BLaER1 treated with 17β-estradiol and CSF1 and Interleukin-3, amounts not matched to agents 10 nM and 100 nM (cell line): ENCODE measurements around the gene TAF15.

Experiments used
- H3K27ac ChIP-seq, 11 experiments: shearing (Covaris generic); formaldehyde crosslinking; 2 replicates each; pipeline ENCODE4 v1.8.1; 2022
- H3K27me3 ChIP-seq, 11 experiments: shearing (Covaris generic); formaldehyde crosslinking; 2 replicates each; pipeline ENCODE4 v1.8.1; 2022
- H3K36me3 ChIP-seq, 11 experiments: shearing (Covaris generic); formaldehyde crosslinking; 2 replicates each; pipeline ENCODE4 v1.8.1; 2022
- H3K4me1 ChIP-seq, 10 experiments: shearing (Covaris generic); formaldehyde crosslinking; 2 replicates each; pipeline ENCODE4 v1.8.1; 2022
- H3K4me2 ChIP-seq, 11 experiments: shearing (Covaris generic); formaldehyde crosslinking; 2 replicates each; pipeline ENCODE4 v1.8.1; 2022
- H3K4me3 ChIP-seq, 10 experiments: shearing (Covaris generic); formaldehyde crosslinking; 2 replicates each; pipeline ENCODE4 v1.8.1; 2022
- H3K9ac ChIP-seq, 11 experiments: shearing (Covaris generic); formaldehyde crosslinking; 2 replicates each; pipeline ENCODE4 v1.8.1; 2022
- H3K9me3 ChIP-seq, 11 experiments: shearing (Covaris generic); formaldehyde crosslinking; replicated peaks in 1 of 11; 2 replicates each; pipeline ENCODE4 v1.8.1; 2022
- H4K20me1 ChIP-seq, 11 experiments: shearing (Covaris generic); formaldehyde crosslinking; 2 replicates each; pipeline ENCODE4 v1.8.1; 2022
- Cebpa-rat ChIP-seq, 11 experiments: shearing (Covaris generic); IDR thresholded peaks; 2 replicates each; pipeline ENCODE4 v1.8.1; 2022

The TAF15 gene

GRCh38 chr17:35847006-35847405, 37.7 kb downstream of the TAF15 start:
- Histone ChIP-seq H3K27me3 (no peaks in the 10 kb centered on the region), H3K9me3 (no peaks in the 10 kb centered on the region), H3K36me3 (peaks cover 84 to 100% (median 97%) of the 10 kb centered on the region in 11 experiments), H3K4me1 (no peaks in the 10 kb centered on the region), H3K9ac (no peak overlapping the region), H4K20me1 (peaks cover 13 to 55% (median 31%) of the 10 kb centered on the region in 11 experiments; a peak in 19 of 22 replicates), H3K4me3 (no peak overlapping the region), H3K4me2 (no peak overlapping the region), H3K27ac (no peak overlapping the region)
- TF ChIP-seq Cebpa-rat (IDR thresholded peaks at IDR 0.05): no peak

- Histone ChIP-seq H3K36me3 (peaks cover 84 to 100% (median 96%) of the 10 kb centered on the region in 11 experiments), H4K20me1 (peaks cover 13 to 54% (median 31%) of the 10 kb centered on the region in 11 experiments; a peak in 19 of 22 replicates), H3K27me3 (no peaks in the 10 kb centered on the region), H3K4me1 (no peaks in the 10 kb centered on the region), H3K9ac (peak overlapping the region in 1 of 11 experiments; percentile 44; a peak in 1 of 22 replicates), H3K4me2 (no peak overlapping the region), H3K27ac (no peak overlapping the region), H3K9me3 (no peaks in the 10 kb centered on the region), H3K4me3 (no peak overlapping the region)
- no peak for TF ChIP-seq Cebpa-rat (IDR thresholded peaks at IDR 0.05)
Measured at GRCh38 chr17:35847633-35848373, 38.5 kb downstream of the TAF15 start.

- Histone ChIP-seq H3K27ac (no peak overlapping the region), H3K27me3 (no peaks in the 10 kb centered on the region), H3K9ac (no peak overlapping the region), H3K9me3 (no peaks in the 10 kb centered on the region), H3K4me3 (no peak overlapping the region), H3K4me2 (no peak overlapping the region), H4K20me1 (peaks cover 13 to 42% (median 20%) of the 10 kb centered on the region in 11 experiments; a peak in 18 of 22 replicates), H3K4me1 (no peaks in the 10 kb centered on the region), H3K36me3 (peaks cover 68 to 100% (median 90%) of the 10 kb centered on the region in 11 experiments)
- TF ChIP-seq Cebpa-rat (IDR thresholded peaks at IDR 0.05): no peak
Measured at GRCh38 chr17:35849469-35850348, 40.4 kb downstream of the TAF15 start.

GRCh38 chr17:35855965-35856364, 46.7 kb downstream of the TAF15 start:
- H3K4me1 ChIP-seq: no peaks in the 10 kb centered on the region
- H3K27ac ChIP-seq: no peak overlapping the region
- TF ChIP-seq Cebpa-rat (IDR thresholded peaks at IDR 0.05): no peak
- no peaks in the 10 kb centered on the region for H3K27me3 ChIP-seq
- no peak overlapping the region for H3K4me3 ChIP-seq
- H4K20me1 ChIP-seq: peaks cover 0 to 8% (median 0%) of the 10 kb centered on the region in 11 experiments; a peak in 1 of 22 replicates
- H3K36me3 ChIP-seq: peaks cover 37 to 70% (median 49%) of the 10 kb centered on the region in 11 experiments
- H3K4me2 ChIP-seq: no peak overlapping the region
- no peak overlapping the region for H3K9ac ChIP-seq
- H3K9me3 ChIP-seq: no peaks in the 10 kb centered on the region

GRCh38 chr17:35856603-35857002, 47.3 kb downstream of the TAF15 start:
- H3K9me3 ChIP-seq: no peaks in the 10 kb centered on the region
- no peaks in the 10 kb centered on the region for H3K4me1 ChIP-seq
- H3K27ac ChIP-seq: no peak overlapping the region
- H3K4me2 ChIP-seq: no peak overlapping the region
- no peak overlapping the region for H3K9ac ChIP-seq
- H3K27me3 ChIP-seq: no peaks in the 10 kb centered on the region
- TF ChIP-seq Cebpa-rat (IDR thresholded peaks at IDR 0.05): no peak
- no peak overlapping the region for H3K4me3 ChIP-seq
- H3K36me3 ChIP-seq: peaks cover 31 to 63% (median 43%) of the 10 kb centered on the region in 11 experiments
- H4K20me1 ChIP-seq: peaks cover 0 to 8% (median 0%) of the 10 kb centered on the region in 11 experiments; a peak in 1 of 22 replicates

GRCh38 chr17:35864853-35865252, 55.6 kb downstream of the TAF15 start:
- H3K9ac ChIP-seq: no peak overlapping the region
- H3K9me3 ChIP-seq: peaks cover 0 to 8% (median 0%) of the 10 kb centered on the region in 11 experiments; a peak in 5 of 22 replicates
- no peak for TF ChIP-seq Cebpa-rat (IDR thresholded peaks at IDR 0.05)
- peaks cover 9 to 44% (median 18%) of the 10 kb centered on the region in 10 experiments; a peak in 19 of 20 replicates for H3K4me1 ChIP-seq
- no peak overlapping the region for H3K4me3 ChIP-seq
- peaks cover 0 to 27% (median 8%) of the 10 kb centered on the region in 11 experiments; a peak in 11 of 22 replicates for H3K36me3 ChIP-seq
- no peak overlapping the region for H3K27ac ChIP-seq
- no peaks in the 10 kb centered on the region for H3K27me3 ChIP-seq
- H4K20me1 ChIP-seq: no peaks in the 10 kb centered on the region
- no peak overlapping the region for H3K4me2 ChIP-seq

- peak overlapping the region in 4 of 11 experiments; percentile 29 to 69 (median 62); a peak in 7 of 22 replicates for H3K27ac ChIP-seq
- H3K27me3 ChIP-seq: no peaks in the 10 kb centered on the region
- peak overlapping the region in 8 of 11 experiments; percentile 15 to 81 (median 44); a peak in 13 of 22 replicates for H3K4me2 ChIP-seq
- peaks cover 9 to 44% (median 19%) of the 10 kb centered on the region in 10 experiments for H3K4me1 ChIP-seq
- TF ChIP-seq Cebpa-rat (IDR thresholded peaks at IDR 0.05): no peak
- 0 out of 22 replicates have a peak overlapping the region, but pooled peaks of 1 of the 11 experiments have one; percentile 53 for H3K9ac ChIP-seq
- H3K4me3 ChIP-seq: no peak overlapping the region
- peaks cover 0 to 8% (median 0%) of the 10 kb centered on the region in 11 experiments; a peak in 5 of 22 replicates for H3K9me3 ChIP-seq
- peaks cover 0 to 27% (median 8%) of the 10 kb centered on the region in 11 experiments; a peak in 11 of 22 replicates for H3K36me3 ChIP-seq
- no peaks in the 10 kb centered on the region for H4K20me1 ChIP-seq
Measured at GRCh38 chr17:35865412-35866340, 56.4 kb downstream of the TAF15 start.
